HG02588 (cell line): ENCODE results near the gene CSMD2.

Experiments
- ATAC-seq: cut with Tn5 transposase; IDR thresholded peaks from one replicate; pipeline ENCODE4 v1.9.1; 2021; ENCODE audit warnings: mild to moderate bottlenecking, moderate library complexity; ENCODE audit not compliant: unreplicated experiment

Gene CSMD2

DNA sequence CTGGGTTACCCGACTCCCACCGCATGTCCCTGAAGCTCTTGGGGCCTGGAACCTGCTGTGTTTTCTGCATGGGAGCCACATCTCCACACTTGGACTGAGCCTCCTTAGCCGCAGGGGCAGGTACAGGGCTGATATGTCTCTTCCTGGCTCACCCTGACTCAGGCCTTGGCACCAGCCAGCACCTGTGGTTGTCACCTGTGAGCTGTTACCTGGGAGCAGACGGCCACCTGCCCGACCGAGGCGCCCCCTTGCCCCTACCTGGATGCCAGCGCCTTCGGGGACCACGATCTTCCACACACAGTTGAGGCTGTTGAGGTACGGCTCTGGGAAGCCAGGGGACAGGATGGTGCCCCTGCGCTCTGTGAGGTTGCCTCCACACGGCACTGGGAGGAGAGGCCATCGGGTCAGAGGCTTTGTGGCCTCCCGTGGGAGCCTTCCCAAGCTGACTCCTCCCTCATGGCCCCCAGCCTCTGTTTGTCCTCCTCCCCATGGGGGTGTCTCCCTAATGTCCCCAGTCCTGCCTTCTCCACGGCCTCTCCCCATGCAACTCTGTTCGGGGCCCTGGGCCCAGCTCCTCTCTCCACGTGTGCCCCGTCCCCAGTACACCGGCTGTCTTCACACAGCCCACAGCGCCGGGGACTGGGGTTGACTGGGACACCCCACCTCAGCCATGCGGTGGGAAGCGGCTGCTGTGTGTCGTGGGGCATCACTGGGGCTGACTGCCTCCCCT, 540.6 kb downstream of the CSMD2 start:
- ATAC-seq, result no peak

DNA sequence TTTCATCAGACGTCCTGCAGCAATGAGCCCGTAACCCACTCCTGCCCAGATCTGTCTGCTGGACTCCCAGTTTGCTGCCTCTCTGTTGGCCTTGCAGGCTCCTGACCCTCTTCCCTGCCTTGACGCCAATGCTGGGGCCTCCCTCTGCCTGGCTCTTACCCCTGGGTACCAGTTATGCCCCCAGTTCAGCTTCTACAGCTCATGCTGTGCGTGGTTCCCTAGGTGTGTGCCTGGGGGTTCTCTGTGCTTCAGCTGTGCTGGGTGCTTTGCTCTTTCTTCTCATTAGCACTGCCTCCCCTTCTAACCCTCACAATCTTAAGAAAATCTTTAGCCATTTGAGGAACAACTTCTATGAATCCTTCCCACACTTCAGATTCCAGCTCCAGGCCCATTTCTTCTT, 541.2 kb downstream of the CSMD2 start:
- ATAC-seq, result no peak

DNA sequence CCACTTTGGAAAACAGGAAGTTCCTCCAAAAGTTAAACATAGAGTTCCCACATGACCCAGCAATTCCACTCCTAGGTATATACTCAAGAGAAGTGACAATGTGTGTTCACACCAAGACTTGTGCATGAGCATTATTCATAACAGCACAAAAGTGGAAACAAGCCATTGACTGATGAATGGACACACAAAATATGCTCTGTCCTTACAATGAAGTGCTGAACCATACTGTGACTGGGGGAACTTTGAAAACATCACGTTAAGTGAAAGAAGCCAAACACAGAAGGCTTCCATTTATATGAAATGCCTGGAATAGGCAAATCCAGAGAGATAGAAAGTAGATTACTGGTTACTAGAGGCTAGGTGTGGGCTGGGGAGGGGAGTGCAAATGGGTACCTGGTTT, 542.3 kb downstream of the CSMD2 start:
- ATAC-seq, result no peak

DNA sequence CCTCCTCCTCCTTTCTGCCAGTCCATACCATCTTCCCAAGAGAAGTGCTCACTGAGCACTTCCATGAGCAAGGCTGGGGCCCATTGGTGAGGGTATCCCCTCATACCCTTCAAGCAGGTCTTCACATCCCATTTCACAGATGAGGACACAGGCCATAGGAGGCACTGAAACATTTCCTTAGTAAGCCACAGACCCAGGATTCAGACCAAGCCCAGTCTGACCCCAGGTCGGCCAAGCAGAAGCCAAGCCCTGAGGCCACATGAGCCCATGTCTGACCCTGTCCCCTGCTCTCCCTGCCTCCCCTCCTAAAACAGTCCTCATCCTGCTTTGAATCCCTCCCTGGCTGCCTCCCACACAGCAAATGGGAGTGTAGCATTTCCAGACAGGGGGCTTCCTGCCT, 546.4 kb downstream of the CSMD2 start:
- ATAC-seq, result no peak

DNA sequence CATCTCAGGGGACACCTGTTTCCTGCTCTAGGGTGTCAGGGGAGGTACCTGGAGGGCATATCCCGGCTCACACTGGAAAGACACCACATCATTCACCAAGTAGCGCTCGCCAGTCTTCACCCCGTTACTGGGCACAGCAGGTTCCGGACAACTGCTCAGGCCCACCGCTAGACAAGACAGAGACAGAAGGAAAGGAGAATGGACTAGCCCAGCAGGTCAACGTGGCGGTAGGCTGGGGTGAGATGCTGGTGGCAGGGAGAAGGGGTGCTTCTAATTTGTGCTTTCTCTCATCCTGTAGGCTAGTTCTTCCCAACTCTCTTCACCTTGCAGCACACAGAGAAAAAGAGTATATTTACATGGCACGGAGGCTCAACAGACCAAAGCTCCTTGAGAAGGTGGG, 547.6 kb downstream of the CSMD2 start:
- no peak for ATAC-seq

DNA sequence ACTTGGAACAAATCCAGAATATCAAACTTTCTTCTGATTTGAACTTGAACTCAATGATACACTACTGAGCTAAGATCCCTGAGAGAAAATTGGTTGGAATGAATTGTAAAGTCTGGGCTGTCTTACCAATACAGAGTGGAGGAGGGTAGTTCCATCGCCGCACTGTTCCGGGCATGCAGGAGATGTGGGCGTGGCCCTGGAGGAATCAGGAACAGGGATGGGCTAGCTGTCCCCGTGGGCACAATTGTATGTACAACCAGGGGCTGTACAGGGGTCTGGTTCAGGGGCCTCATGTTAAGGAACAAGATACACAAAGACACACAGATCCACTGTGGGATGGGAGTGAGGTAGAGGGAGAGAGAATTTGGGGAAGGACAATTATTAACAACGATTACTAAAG, 548.2 kb downstream of the CSMD2 start:
- no peak for ATAC-seq

DNA sequence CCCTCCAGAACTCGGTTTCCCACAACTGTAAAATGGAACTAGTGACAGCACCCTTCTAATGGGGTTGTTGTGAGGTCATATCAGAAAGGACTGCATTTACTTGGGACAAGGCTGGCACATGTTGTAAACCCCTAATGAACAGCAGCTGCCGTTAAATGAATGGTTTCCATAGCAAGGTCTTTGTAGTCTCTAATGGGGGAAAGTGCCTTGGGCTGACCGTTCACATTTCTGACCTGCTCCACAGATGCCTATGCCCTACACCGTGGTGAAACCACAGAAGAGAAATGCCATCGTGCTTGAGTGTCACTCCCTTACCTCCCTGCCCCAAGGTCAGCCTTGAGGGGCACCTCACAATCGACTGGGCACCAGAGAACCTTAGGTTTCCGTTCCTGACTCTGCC, 549.5 kb downstream of the CSMD2 start:
- no peak for ATAC-seq

DNA sequence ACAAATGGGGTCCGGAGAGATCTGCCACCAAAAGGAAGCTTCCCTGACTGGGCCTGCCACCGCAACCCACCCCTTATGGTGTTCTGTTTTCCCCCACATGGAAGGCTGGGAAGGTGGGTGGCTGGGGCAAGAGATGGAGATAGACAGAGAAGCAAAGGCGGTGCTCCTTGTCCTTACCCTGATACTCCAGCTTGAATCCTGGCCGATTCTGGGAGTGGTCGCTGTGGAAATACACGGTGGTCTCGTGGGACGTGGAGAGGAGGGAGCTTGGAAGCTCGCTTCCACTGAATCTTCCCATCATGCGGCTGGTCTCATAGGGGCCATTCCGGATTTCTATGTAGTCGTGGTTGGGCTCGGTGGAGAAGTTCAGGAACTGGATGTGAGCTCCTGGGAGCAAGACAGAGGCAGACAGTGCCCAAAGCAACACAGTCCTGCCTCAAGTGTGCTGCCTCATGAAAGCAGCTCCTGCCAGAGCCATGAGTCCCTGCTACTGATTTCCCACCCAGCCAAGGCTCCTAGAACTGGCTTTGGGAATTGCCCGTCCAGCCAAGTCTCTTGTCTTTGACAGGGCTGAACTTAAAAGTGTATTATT, 554.1 kb downstream of the CSMD2 start:
- no peak for ATAC-seq

DNA sequence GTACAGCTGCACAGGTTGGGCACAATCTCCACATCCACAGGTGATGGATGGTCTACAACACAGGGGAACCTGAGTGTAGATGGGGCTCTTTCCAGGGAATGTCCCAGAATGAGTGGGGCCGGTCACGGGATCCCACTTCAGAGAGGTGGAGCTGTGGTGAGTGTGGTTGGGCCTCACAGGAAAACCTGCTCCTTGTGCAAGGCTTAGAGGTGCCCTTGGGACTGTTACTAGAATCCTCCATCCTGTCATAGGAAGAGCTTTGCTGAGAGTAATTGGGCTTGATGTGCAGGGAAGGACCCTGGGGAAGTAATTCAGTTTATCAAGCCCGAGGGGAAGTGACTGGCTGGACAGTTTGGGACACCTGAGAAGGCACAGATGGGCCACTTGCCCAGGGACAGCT, 554.6 kb downstream of the CSMD2 start:
- ATAC-seq, result no peak

DNA sequence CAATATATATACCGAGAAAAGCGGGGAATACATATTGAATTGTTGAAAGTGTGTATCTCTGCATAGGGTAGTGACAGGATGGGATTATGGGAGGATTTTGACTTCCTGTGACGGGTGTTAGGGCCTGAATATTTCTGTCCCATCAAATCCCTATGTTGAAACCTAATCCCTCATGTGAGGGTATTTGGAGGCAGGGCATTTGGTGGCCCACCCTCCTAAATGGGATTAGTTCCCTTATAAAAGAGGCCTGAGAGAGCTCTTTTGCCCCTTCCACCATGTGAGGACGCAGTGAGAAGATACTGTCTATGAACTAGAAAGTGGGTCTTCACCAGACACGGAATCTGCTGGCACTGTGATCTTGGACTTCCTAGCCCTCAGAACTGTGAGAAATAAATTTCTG, 555.3 kb downstream of the CSMD2 start:
- ATAC-seq, result no peak

DNA sequence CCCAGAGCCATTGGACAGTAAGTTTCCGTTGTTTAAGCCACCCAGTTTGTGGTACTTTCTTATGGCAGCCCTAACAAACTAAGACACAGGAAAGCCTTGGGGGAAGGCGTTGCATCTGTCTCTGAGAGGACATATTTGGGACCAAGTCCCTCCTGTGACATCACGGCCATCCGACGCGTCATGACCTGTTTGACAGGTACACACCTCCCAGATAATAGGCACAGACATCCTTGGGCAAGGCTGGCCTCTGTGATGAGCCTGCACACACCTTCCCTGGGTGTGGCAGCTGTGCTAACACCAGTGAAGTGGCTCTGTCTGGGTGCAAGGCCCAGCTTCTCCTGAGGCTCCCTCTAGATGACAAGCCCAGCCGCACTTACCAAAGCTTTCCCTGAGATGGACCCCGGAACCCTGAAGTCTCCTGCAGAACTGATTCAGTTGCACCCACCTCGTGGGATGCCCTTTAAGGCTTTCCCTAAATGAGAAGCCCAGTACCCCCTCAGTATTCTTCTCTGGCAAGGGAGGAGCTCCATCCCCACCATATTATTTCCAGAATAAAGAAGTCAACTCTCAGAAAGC, 556.1 kb downstream of the CSMD2 start:
- ATAC-seq, result no peak

DNA sequence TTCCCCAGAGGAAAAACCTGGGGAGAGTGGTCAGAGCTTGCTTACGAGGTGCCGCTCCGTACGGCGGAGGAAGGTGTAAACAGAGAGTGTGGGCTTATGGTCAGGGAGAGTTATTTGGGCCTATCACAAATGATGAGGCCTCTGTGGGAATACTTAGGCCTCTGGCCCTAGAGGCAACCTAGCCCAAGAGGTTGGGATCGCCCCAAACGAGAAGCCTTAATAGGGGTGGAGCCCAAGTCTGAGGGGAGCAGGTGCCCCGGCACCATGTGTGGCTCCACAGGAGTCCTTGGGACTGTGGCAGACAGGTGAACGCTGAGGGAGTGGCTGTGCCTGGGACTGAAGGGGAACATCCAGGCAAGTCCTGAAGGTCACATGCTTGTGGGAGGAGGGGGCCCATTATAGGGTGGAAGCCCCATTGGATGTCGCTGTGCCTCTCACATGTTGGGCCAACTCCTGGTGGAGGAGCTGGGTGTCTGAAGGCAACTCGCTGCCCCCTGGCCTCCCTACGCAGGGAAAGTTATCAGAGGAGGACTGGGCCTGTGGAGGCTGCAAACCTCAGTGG, 557.5 kb downstream of the CSMD2 start:
- no peak for ATAC-seq

DNA sequence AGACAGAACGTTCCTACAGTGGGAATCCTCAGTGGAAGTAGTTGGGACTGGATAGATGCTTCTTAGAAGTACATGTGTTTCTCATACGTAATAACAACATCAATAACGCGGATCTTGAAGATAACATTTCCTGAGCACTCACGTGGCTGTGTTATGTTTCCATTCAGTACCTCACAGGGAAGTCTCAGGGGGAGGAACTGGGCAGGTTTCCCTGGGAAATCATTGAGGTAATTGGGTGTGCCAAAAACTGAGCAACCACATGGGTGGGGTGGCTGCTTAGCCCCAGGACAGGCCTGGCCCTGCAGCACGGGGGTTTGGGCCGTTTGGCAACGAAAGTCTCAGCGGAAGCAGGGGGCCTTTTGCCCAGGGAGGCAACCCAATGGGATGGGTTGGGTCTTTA, 558.8 kb downstream of the CSMD2 start:
- ATAC-seq, result no peak

DNA sequence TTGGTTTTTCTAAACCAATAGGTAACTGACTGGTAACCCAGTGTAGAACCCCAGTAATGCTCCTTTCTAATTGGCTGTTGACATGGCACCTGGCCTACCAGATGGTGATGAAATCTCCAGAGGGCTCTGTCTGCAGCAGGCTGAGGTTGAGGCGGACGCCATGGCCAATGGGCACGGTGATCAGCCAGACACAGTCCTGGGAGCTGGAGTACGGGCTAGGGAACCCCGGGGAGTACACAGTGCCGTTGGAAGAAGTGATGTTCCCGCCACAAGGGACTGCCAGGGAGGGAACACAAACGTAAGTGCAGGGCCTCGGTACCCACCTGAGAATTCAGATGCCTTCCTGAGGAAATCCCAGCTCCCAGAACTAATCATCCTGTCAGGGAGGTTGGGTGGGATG, 562.8 kb downstream of the CSMD2 start:
- ATAC-seq, result no peak

DNA sequence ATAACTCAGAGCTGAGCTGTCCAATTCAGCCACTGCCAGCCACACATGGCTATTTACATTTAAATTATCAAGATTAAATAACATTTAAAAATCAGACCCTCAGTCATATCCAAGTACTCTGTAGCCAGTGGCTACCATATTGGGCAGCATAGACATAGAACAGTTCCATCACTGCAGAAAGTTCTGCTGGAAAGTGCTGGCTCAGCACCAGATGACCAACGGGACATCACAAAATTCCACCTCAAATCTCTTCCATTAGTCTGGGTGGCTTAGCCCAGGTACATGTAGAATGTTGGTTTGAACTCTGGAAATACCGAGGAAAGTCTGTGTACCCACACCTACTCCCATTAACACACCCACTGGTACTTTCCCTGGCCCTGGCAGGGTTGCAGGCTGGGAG, 563.3 kb downstream of the CSMD2 start:
- no peak for ATAC-seq

DNA sequence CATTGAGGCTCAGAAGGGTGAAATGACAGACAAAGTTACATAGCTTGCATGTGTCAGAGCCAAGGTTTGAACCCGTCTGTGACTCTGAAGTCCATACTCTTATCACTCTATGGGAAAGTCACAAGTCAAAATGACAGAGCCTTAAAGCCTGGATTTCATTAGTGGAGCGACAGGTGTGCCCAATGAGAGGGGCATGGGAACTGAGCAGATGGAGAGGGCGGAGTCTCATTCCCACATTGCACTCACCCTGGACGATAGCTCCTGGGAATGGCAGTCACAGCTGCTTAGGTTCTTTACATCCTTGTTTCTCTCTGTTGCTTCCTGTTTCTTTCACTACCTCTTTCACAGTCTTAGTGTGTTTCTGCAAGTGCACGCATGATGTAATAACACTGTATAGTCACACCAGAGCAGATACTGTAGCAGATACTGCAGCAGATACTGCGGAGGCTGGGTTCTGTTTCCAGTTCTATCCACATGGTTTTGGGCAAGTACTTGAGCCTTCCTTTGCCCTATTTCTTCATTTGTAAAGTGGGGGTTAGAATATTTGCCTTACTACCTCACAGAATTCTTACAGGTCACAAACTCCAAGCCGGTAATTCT, 565.4 kb downstream of the CSMD2 start:
- ATAC-seq, result no peak

DNA sequence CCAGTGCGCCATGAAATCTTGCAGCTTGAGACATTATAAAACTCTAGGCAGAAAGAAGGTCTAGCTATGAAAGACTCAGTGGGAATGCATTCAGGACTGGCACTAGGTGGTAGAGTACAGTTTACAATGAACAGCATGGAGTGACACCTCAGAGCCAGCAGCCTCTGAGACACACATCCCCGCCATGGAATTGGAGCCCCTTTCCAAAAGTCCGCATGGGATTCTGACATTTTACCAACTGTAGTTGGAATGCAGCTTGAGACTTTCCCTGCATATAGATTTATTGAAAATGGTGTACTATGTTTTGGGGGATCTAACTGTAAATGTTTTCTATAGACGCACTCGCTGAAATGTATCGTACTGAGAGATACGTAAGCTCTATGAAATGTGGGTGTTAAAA, 576.3 kb downstream of the CSMD2 start:
- no peak for ATAC-seq

DNA sequence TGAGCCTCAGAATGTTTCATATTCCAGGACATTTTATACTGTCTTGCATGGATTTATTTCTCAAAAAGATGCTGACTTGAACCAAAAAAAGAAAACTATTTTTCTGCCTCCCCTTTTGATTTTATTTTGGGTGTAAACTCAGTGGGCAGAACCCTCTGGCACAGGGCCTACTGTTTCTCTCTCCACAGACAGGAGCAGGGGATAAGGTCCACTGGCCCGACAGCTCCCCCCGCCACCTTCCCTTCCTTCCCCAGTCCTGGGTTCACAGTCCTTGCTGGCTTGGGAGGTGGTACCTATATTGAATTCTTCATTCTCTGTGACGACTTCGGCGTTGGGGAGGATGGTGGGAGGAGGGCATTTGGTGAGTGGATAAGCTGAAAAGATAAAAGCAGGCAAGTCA, 578.2 kb downstream of the CSMD2 start:
- ATAC-seq, result no peak

DNA sequence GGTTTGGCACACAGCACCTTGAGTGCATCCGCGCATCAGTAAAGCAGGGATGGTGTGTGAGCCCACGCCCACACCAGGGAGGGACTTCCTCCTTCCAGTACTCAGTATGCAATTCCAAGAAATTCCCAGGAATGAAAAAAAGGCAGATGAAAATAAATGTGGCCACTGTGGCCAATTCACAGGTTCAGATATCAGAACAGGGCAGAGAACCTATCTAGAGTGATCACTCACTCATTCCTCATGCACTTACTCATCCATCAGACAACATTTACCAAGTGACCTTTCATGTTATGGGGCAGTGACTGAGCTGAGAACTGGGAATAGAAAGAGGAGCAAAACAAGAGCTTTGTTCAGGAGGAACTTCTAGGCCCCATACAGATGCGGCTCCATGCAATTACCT, 578.9 kb downstream of the CSMD2 start:
- no peak for ATAC-seq

DNA sequence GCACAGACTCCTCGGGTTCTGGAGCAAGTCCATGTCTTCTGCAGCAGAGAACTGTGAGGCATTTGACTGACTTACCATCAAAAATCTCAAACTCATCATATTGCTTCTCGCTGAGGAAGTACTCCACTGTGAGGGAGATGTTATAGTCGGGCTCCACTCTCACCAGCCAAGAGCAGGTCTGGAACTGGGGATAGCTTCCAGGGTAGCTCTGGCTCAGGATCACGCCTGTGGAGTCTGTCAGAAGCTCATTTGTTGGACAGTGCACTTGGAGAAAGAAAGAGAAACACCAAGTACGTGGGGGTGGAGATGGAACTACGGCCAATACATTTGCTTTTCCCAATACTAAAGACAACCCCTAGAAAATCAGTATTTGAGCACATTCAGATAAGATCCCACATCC, 581.5 kb downstream of the CSMD2 start:
- no peak for ATAC-seq

DNA sequence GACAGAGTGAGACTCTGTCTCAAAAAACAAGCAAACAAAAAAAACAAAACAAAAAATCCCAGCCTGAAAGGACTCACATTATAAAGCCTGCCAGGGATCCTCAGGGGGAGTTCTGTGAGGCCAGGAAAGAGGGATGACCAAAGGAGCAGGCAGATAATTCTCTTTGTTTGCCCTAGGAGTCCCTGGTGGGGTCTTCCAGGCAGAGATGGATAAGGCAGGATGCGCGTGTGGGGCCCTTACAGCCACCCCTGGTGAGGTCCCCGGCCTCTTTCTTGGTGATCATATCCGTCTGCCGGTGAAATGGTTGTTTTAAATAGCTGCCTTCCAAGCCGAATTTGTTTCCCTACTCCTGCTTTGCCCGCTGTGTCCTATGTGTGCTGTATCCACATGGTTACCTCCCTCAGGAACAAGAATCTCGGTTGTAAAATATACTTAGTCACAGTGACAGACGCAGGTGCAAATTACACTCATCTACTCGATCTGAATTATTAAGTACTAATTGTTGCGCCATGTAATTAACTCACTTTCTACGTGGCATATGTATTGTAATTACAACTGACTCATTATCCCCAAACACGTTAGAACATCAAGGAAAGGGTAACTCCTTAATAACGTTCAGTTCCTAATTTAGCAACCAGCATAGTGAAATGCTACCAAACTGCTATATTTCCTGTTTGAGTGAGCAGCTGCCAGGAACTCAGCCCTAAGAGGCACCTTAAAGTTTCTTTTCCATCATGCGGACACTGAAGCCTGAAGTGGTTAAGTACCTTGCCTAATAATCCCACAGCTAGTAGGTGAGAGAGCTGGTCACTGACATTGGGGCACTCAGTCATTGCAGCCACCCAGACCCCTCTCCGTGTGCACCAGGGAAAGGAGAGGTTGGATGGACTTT, 586.2 kb downstream of the CSMD2 start:
- no peak for ATAC-seq
